Activated naive CD4-positive, alpha-beta T cell treated with anti-CD3 and anti-CD28 coated beads, Interleukin-2, amount 50 U/mL, for 16 hours (primary cell): ENCODE results near the gene SH3TC2.
"Not testable (repeated sequence)": the region's sequence is repeated elsewhere in the genome, so short reads cannot be mapped to it uniquely, and the experiment has no call there.

ENCODE experiments used
- DNase-seq: peaks from one replicate; pipeline ENCODE4 v3.0.0-alpha.2; 2020

SH3TC2 gene

DNA sequence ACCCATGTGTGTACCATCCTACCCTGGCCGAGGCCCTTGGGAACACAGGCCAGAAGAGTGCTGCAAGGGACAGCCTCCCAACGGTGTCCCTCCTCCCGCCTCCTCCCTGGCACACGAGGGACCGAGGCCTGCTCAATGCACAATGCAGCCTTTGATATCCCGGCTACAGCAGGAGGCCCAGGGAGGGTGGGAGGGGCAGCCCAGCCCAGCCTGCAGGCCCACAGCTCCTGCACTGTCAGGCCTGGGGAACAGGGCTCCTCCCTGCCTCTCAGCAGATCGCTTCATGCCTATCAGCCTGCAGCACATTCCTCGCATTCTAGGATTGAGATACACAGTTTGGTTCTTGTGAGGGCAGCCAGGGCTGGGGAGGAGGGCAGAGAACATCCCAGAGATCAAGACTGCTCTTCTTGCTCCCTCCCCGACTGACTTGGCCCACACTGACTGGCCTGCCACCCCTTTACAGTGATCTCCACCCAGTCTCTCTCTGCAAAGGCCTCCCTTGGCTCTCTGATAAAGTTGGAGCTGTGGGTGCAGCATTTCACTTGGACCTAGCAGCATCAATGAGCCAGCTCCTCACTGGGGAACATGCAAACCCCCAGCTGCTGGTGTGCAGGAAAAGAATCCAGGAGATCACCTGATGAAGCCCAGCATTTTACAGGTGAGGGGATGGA, at the start of gene SH3TC2:
TSS of gene SH3TC2 (minus strand) at position 46 of the 671 bp plus-strand sequence. CDS start at position 6, 40 bp downstream.
- DNase-seq = no peak

DNA sequence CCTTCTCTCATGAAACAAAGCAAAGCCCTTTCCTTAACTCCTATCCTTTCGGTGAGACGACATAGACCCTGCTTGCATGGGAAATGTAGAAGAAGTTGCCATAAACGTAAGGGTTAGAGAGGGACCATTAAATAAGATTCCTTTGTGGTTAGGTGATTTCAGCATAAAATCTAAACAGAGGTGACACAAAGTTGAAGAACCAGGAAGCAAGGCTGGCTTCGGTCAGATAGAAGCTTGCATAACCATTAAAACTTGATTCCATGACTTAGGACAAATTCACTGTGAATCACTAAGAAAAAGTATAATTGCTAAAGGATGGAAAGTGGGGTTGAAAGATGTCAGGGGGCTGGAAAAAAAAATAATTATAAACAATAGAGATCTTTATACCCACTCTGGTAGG, 47.5 kb upstream of the SH3TC2 start:
- no peak for DNase-seq

DNA sequence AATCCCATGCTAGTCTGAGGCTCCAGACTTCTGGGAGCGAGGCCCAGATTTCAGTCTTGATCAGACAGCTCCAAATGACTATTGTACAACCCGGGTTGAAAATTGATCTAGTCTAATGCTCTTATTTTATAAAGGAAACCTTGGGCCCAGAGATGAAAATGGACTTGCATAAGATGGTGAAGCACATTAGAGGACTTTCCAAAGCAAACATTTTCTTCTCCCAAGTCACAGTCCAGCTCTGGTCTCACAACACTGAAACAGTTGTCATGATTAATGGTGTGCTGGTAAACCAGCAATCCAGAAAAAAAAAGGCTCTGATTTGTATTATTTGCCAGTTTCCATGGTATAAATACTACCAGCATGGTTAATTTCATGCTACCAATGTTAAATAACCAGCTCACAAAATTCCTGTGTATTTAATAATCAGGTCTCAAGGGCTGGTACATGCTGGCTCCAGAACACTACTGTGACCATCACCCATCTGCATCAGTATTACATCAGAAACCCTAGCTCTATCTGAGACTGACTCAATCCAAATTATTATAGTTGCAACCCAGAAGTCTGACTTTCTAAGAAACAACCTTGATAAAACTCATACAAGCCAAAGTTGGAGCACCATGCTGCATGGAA, 45.9 kb upstream of the SH3TC2 start:
- no peak for DNase-seq

DNA sequence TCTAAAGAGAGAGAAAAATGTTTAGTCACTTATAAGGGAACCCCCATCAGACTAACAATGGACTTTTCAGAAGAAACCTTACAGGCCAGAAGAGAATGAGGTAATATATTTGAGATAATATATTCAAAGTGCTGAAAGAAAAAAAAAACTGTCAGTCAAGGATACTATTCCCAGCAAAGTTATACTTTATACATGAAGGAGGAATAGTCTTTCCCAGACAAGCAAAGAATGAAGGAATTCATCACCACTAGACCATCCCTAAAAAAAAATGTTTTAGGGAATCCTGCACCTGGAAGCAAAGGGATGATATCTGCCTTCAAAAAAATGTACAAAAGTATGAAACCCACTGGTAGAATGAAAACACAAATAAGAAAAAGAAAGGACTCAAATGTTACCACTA, 37.5 kb upstream of the SH3TC2 start:
- DNase-seq = no peak

DNA sequence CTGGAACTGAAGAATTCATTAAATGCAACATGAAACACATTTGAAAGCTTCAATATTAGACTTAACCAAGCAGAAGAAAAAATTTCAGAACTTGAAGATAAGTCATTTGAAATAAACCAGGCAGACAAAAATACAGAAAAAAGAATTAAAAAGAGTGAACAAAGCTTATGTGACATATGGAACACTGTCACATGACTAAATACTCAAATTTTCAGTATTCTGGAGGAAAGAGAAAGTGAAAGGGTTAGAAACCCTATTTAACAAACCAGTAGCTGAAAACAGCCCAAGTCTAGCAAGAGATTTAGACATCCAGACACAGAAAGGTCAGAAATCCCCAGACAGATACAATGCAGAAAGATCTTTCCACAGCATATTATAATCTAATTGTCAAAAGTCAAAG, 37.1 kb upstream of the SH3TC2 start:
- DNase-seq = no peak

DNA sequence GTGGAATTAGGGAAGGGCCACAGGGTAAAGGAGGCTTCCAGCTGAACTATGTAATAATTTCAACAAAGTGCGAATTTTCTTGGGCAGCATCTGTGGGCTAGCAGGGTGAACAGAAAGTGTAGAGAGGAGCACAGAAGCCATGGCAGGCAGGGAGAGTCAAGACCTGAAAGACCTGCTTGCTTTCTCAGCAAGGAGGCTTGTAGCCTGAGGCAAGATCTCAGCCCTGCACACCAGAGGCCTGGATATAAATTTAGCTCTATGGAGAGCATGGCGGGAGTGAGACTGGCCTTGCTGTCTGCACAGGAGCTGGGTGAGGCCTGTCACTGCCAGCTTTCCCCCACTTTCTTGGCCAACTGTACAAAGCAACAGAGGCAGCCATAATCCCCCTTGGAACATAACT, 32.1 kb upstream of the SH3TC2 start:
- DNase-seq = no peak

DNA sequence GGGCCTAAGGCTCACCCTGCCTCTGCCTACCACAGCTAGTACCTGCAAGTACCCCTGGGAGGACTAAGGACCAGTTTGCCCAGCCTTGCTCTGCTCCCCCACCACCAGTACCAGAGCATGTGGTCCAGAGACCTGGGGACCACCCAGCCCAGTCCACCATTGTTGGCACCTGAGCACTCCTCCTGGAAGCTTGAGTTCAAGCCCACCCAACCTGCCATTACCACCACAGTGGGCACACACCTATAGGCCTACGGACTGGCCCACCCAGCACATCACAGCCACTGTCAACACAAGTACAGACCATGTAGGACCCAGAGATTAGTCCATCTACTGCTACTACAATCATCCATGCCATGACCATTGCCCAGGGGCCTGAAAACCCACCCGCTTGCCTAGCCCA, 30.8 kb upstream of the SH3TC2 start:
- no peak for DNase-seq

DNA sequence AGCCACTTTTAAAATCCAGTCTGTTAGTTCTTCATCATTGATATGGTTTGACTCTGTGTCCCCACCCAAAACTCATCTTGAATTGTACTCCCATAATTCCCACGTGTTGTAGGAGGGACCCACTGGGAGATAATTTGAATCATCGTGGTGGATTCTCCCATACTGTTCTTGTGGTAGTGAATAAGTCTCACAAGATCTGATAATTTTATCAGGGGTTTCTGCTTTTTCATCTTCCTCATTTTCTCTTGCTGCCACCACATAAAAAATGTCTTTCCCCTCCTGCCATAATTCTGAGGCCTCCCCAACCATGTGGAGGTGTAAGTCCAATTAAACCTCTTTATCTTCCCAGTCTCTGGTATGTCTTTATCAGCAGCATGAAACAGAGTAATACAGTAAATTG, 26.9 kb upstream of the SH3TC2 start:
- no peak for DNase-seq

DNA sequence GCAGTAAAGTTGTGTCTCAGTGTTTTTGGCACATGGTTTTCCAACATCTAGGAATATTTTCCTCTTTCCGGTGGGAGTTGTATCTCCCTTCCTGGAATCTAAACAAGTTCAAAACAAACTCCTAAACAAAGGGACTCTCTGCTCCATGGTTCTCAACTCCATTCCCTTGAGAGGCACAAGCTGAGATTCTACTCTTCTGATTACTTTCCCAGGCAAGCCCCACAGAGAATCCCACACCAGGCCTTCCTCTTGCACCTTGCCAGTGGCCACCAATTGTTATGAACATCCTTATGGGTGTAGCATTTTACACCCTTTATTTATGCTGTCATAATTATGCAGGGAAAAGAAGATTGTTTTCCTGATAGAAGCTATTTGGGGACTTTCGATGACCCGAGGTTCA, 25.8 kb upstream of the SH3TC2 start:
- no peak for DNase-seq

DNA sequence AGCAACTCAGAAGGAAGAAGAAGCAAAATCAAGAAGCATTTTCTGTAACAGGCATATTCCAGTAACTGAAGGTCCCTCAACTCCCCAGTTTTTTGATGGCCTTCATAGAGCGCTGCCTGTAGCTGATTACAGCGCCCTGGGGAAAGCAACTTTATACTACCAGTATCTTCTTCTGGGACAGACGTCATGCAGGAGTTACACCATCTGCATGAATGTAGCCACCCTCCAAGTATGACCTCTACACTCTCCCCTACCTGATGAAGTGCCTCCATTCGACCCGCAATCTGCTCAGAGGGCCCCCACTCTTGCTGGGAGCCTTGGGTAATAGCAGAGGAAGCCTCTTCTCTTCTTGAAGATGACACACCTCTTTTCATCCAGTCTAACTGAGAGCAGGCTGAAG, 21.0 kb upstream of the SH3TC2 start:
- DNase-seq = no peak

DNA sequence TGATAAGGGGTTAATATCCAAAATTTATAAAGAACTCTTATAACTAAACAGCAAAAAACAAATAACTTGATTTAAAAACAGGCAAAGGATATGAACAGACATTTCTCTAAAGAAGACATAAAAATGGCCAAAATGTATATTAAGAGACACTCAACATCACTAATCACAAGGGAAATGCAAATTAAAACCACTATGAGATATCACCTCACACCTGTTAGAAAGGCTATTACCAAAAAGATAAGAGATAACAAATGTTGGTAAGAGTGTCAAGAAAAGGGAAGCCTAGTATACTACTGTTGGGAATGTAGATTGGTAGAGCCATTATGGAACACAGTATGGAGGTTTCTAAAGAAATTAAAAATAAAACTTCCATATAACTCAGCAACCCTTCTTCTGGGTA, 19.4 kb upstream of the SH3TC2 start:
- DNase-seq = no peak

DNA sequence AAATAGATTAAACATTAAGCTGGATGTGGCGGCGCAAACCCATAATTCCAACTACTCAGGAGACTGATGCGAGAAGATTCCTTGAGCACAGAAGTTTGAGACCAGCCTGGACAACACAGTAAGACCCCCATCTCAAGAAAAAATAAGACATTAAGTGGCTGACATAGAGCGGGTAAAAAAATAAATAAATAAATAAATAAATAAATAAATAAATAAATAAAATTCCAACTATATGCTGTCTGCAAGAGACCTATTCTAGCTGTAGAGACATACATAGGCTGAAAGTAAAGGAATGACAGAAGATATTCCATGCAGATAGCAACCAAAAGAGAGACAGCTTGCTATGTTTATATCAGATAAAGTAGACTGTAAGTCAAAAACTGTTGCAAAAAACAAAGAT, 17.4 kb upstream of the SH3TC2 start:
- no peak for DNase-seq

DNA sequence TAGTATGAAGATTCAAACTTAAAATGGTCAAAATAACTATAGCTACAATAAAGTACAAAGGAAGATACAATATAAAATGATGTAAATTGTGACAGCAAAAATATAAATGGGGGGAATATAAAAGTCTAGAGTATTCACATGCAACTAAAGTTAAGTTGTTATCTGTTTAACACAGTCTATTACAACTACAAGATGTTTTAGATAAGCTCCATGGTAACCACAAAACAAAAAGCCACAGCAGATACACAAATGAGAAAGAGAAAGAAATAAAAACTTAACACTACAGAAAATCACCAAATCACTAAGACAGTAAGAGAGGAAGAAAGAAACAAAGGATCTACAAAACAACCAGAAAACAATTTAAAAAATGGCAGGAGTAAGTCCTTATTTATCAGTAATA, 17.0 kb upstream of the SH3TC2 start:
- DNase-seq = no peak

DNA sequence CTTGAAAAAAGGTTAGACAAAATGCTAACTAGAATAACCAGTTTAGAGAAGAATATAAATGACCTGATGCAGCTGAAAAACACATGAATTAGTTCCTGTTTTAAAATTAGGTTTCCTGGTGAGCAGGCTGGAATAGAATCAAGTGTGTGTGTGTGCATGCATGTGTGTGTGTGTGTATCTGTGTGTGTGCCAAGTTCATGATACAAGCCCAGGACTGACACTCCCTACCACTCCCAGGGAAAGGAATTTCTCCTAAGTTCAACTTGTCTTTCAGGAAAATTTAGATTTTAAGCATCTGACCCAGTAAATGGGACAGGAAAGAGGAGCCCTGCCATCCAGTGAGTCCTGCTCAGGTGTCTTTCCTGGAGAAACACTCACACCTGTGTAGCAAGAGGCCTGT, 11.2 kb upstream of the SH3TC2 start:
- not testable (repeated sequence) for DNase-seq

DNA sequence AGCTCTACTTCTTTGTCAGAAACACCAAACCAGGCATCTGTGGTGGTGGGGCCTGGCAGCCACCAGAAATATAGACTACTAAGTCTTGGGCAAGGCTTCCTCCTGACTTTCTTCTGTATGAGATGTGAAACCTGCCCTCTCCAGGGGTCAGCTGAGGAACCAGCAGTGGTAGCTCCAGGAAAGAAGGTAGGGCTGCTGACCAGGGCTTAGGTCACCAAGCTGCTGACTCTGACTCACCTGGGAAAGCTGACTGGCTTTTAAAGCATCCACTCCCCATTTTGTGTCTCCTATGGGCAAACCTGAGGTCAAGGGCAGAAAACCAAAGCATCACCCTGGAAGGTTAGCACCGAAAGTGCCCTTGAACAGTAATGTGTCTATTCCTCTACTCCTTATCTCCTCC, 10.4 kb upstream of the SH3TC2 start:
- no peak for DNase-seq

DNA sequence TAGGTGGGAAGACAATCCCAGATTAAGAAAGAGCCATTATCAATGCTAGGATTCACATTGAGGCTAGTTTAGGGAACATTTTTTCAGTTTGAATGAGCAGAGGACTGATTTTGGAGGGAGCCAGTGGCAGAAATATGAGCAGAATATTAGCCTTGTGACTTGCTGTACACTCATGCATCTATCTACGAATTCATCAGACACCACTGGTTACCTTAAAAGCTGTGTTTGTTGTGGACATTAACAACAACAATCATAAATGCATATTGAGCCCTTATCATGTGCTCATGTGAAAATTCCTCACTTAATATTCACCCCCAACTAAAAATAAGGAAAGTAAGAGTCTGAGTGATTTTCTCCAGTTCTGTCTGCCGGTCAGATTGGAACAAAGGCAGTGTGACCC, 9.9 kb upstream of the SH3TC2 start:
- DNase-seq = no peak

DNA sequence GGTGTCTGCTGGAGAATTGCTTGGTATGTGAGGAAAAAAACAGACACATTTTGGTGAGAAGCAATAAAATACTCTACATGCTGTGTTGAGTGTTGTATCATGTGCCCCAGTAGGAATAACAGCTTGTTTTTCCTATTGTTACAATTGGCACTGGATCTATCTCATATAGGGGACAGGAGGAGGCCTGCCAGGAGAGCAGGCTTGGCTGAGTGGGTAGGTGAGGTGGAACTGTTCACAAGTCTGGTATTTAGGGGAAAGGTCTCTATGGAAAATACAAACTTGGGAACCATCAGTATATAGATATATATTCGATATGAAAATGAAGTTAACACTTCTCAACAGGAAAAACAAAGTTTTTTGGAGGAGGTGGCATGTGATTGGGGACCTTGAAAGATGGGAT, 9.5 kb upstream of the SH3TC2 start:
- DNase-seq = no peak

DNA sequence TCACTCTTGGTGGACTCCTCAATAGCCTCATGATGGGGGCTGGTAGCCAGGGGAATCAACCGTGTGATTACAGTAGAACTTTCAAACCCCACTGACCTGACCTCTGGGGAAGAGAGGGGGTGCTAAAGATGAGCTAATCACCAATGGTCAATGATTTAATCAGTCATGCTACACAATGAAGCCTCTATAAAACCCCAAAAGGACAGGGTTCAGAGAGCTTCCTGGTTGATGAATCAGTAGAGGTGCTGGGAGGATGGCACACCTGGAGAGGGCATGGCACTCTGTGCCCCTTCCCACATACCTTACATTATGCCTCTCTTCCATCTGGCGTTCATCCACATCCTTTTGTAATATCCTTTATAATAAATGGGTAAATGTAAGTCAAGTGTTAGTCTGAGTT, 8.9 kb upstream of the SH3TC2 start:
- DNase-seq = no peak

DNA sequence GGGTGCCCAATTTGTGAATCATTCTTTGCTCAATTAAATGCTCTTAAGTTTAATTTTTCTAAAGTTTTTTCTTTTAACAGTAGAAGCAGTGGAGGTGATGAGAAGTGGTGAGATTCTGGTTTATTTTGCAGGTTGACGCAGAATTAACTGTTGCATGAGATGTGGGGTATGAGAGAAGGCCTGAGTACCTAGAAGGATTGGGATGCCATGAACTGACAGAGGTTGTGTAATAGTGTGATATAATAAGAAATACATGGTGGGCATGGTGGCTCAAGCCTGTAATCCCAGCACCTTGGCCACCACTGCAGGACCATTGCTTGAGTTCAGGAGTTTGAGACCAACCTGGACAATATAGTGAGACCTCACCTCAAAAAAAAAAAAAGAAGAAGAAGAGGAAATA, 8.4 kb upstream of the SH3TC2 start:
- DNase-seq = no peak

DNA sequence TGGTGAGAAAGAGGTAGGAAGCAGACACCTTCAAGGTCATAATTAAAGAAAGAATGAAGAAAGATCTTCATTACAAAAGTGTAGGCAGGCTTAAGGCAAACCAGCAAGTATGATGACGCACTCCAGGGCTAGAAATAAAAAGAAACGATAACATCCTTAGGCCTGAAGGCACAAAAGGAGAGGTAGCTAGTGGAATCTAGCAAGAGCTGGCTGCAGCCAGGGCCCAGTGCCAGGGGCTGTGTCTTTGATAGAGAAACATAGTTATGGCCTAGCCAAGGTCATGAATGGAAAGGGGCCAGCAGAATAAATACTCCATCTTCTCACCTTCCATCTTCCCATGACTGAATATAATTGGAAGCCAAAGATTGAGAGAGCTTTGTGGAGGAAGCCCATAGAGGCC, 6.8 kb upstream of the SH3TC2 start:
- no peak for DNase-seq

DNA sequence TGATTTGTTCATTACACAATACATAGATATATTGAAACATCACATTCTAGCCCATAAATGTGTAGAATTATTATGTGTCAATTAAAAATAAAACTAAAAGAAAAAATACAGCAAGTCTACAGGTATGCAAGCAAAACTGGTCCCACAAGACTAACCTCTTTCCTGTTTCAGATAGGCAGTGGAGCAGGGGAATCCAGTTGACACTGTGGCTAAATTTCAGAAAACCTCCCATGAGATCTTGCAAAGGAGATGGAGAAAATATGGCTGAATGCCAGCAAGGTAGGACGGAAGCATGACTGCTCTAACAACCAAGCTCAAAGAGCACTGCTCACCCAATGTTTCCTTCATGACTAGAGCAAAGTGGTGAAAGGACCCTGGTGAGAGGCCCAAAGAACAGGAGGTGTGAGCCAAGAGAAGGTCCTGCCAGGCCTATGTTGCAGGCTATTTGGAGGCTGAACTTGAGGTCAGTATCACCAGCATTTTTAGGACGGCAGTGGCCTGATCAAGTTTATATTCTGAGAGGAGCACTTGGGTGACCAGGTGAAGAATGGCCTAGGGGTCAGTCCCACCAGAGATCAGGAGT, 1.1 kb upstream of the SH3TC2 start:
- DNase-seq = no peak

DNA sequence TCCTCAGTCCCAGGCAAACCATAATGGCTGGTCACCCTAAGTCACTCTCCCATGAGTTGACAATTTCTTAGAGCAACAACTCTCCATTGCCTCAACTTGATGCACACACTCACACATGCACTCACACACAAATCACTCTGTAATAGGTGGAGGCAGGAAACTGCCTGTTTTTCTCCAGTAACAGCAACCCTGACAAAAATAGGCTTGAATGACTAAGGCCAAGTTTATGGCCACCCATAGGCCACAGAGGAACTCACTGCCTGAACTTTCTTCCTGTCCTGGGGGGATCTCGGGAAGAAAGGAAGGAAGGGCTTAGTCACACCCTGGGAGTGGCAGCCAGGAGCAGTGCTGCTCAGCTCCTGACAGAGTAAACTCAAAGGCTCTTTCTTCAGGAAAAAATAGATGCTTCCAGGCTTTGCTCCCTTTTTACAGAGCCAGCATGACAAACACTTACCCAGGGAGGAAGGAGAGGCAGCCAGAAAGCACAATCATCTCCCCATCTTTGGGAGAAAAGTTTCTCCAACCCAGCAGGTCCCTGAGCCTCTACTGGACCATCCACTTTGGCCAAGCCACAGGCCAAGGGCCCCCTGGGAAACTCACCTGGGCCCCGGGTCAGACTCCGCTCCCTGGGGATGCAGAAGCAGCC, 368 bp downstream of the SH3TC2 start:
- DNase-seq = no peak

DNA sequence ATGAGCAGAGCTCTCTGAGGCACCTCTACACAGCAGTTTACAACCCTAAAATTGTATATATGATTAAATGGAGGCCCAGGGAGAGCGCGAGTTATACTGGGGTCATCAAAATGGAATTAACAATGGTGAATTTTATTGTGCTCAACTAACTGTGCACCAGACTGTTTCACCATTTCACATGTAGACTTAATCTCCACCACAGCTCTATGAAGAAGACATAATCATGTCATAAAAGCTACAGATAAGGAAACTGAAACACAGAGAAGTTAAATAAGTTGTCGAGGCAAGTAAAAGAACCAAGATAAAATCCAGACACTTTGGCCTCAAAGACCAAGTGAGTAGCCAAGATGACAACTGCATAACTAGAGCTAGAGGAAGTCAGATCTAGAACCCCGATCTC, 1.5 kb downstream of the SH3TC2 start:
- no peak for DNase-seq

DNA sequence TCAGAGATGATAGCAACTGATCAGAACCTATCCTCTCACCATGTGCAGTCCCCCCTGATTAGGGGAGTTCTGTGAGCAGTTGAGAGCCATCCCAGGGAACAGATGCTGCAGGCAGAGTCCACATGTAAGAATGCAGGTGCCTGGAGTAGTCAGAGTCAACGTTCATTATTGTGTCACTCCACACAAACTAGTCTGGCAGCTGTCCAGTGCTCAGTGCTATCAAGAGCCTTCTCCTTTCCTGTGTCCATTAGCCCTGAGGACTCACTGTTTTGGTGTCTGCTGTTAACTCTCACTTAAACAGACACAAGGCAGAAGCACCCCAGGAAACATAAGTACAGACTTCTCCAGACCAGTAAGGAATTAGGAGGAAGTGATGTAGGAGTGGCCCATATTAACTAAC, 2.5 kb downstream of the SH3TC2 start:
- no peak for DNase-seq
